H1 (cell line): ENCODE measurements around the gene SPINT2. TPM values are rescaled to one million over a fixed set of nuclear protein-coding genes. Genes with fewer than 3 reads are reported as not detected.

Experiments used
- BRCA1 ChIP-seq: IDR thresholded peaks from 2 replicates; pipeline ENCODE4 v1.6.1; 2012; ENCODE audit warnings: low read depth, low read length, improper control_type of control experiment
- CTBP2 ChIP-seq: IDR thresholded peaks from 2 replicates; pipeline ENCODE4 v1.7.0; 2011; ENCODE audit warnings: borderline replicate concordance, mild to moderate bottlenecking, moderate library complexity, mixed read lengths, low read length; ENCODE audit not compliant: insufficient read depth, insufficient read length
- JUND ChIP-seq: IDR thresholded peaks from 2 replicates; pipeline ENCODE4 v1.6.1; 2011; ENCODE audit warnings: mild to moderate bottlenecking, improper control_type of control experiment, low read length
- KDM4A ChIP-seq: IDR thresholded peaks from one replicate; pipeline ENCODE4 v1.7.1; 2012; ENCODE audit warnings: low read depth, mild to moderate bottlenecking, moderate library complexity, low read length, inconsistent platforms; ENCODE audit not compliant: severe bottlenecking
- MAFK ChIP-seq: IDR thresholded peaks from 2 replicates; pipeline ENCODE4 v1.6.1; 2012; ENCODE audit warnings: low read depth, mild to moderate bottlenecking, improper control_type of control experiment, low read length
- RBBP5 ChIP-seq: IDR thresholded peaks from 2 replicates; pipeline ENCODE4 v1.7.1; 2012; ENCODE audit warnings: low read depth, mild to moderate bottlenecking, inconsistent platforms, low read length, moderate library complexity, borderline replicate concordance
- SIRT6 ChIP-seq: IDR thresholded peaks from one replicate; pipeline ENCODE4 v1.7.1; 2012; ENCODE audit warnings: low read length, inconsistent platforms
- SP2 ChIP-seq: IDR thresholded peaks from 2 replicates; pipeline ENCODE4 v1.6.1; 2012; ENCODE audit warnings: mild to moderate bottlenecking, low read length, inconsistent platforms
- SP4 ChIP-seq: IDR thresholded peaks from 2 replicates; pipeline ENCODE4 v1.6.1; 2012; ENCODE audit warnings: low read length, inconsistent platforms
- SRF ChIP-seq: IDR thresholded peaks from 2 replicates; pipeline ENCODE4 v1.6.1; 2011; ENCODE audit warnings: mild to moderate bottlenecking, low read depth, low read length, moderate library complexity
- polyA plus RNA-seq, 7 experiments: library from polyadenylated mRNA; depleted of rRNA in 3 of 7; stranded (reverse) in 5 of 7; unstranded in 2 of 7; fragments of >200 nt in 5 of 7; fragments of 200-250 nt in 2 of 7; gene quantifications; 1 replicate in 5 of 7; 2 replicates in 1 of 7; 4 replicates in 1 of 7; pipeline versions ENCODE4 v1.2.1 to v1.2.3, GENCODE V29; 2011 to 2013; ENCODE audit warnings: missing spikeins in 2 of 7, mixed read lengths in 2 of 7
- total RNA-seq: library from RNA; stranded (reverse); fragmentation: NEBNext Ultra II Directional; extraction: Animal tissue kit (Norgen Biotek cat#: 25700); gene quantifications from 2 replicates; pipeline ENCODE4 v1.2.1, GENCODE V29; 2021
- TF ChIP-seq, protein P1 (sequence below): IDR thresholded peaks from 2 replicates; pipeline ENCODE4 v1.6.1; 2012; ENCODE audit warnings: inconsistent platforms

Gene SPINT2
- total and polyA plus RNA-seq, 2 of the 8 experiments (the other 6 are each of a cell fraction or from before 2014, with no cell fraction given) = 294 to 296 TPM

DNA sequence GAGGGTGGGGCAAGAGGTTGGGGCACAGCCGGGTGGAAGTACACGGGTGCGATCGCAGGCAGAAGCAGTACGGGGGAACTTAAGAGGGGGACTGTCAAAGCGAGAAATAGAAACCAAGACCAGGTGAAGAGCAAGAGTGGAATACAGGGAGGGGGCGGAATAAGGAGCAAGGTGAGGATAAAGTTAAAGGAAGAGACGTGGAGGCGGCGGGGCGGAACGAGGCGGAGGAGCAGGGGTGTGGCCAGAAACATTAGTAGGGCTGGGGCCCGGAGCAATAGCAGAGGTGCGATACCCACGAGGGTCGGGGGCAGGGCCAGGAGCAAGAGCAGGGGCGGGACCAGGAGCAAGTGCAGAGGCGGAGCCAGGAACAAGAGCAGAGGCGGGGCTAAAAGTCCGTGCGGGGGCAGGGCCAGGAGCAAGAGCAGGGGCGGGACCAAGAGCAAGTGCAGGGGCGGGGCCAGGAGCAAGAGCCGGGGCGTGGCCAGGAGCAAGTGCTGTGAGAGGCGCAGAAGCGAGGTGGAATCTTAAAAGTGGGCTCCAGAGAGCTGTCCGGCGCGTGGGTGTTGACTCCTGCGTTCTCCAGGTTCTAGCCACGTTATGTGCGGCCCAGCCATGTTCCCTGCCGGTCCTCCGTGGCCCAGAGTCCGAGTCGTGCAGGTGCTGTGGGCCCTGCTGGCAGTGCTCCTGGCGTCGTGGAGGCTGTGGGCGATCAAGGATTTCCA lies 72.4 kb downstream of the SPINT2 start (continued):
- TF ChIP-seq SP4 (peak; percentile 64; the same call in 1 of the 2 replicates), CTBP2 (no peak), KDM4A (peak; percentile 14), SIRT6 (no peak), JUND (no peak), SRF (no peak), SP2 (no peak), BRCA1 (no peak), RBBP5 (no peak; the same call in 1 of the 2 replicates), MAFK (no peak)
- TF ChIP-seq, protein P1, sequence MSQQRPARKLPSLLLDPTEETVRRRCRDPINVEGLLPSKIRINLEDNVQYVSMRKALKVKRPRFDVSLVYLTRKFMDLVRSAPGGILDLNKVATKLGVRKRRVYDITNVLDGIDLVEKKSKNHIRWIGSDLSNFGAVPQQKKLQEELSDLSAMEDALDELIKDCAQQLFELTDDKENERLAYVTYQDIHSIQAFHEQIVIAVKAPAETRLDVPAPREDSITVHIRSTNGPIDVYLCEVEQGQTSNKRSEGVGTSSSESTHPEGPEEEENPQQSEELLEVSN = no peak
